ENCODE results near the gene KCNA2. TPM values are rescaled to one million over a fixed set of nuclear protein-coding genes. Genes with fewer than 3 reads are reported as not detected.

KCNA2 gene
- total RNA-seq, 1 donor from 2014 or later, result 0.04 TPM

DNA sequence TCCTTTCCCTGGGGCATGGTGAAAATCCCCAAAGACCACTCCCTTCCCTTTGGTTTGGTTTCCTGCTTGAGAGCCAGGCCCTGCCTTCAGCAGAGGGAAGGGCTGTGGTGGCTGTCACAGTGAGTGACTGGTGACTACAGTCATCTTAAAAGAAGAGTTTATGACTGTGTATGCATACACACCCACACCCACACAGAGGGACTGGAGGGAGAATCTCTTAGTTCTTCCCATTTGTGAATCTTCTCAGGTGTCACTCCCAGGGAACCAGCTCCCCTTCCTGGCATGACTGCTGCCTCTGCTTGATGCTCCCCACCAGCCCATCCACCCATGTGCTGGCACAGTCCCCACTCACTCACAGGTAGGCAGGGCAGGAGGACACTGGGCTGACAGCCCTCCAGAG is 3.9 kb upstream of the KCNA2 start:
- Histone ChIP-seq H3K4me2 (no peak overlapping the region), H3K27ac (no peak overlapping the region), H3K4me1 (peaks cover 11% of the 10 kb centered on the region), H3K4me3 (no peak overlapping the region), H3K9ac (no peak overlapping the region), H2AFZ (replicated peaks) (no peak overlapping the region), H3K79me2 (ENCODE audit: low read depth) (no peaks in the 10 kb centered on the region), H3K9me3 (ENCODE audit: low read depth) (no peaks in the 10 kb centered on the region), H3F3A (ENCODE audit: low read depth) (peaks cover 25% of the 10 kb centered on the region), H4K20me1 (ENCODE audit: low read depth) (peaks cover 30% of the 10 kb centered on the region), H3K36me3 (no peaks in the 10 kb centered on the region), H3K27me3 (peaks cover 100% of the 10 kb centered on the region)
- Mint-ChIP-seq H3K4me3 (peak overlapping the region; percentile 44), H3K27ac (no peak overlapping the region), H3K27me3 (ENCODE audit: insufficient read depth, low read depth) (peaks cover 44% of the 10 kb centered on the region), H3K9me3 (peaks cover 2% of the 10 kb centered on the region), H3K4me1 (peaks cover 16% of the 10 kb centered on the region), H3K36me3 (no peaks in the 10 kb centered on the region)
- TF ChIP-seq, protein P1, sequence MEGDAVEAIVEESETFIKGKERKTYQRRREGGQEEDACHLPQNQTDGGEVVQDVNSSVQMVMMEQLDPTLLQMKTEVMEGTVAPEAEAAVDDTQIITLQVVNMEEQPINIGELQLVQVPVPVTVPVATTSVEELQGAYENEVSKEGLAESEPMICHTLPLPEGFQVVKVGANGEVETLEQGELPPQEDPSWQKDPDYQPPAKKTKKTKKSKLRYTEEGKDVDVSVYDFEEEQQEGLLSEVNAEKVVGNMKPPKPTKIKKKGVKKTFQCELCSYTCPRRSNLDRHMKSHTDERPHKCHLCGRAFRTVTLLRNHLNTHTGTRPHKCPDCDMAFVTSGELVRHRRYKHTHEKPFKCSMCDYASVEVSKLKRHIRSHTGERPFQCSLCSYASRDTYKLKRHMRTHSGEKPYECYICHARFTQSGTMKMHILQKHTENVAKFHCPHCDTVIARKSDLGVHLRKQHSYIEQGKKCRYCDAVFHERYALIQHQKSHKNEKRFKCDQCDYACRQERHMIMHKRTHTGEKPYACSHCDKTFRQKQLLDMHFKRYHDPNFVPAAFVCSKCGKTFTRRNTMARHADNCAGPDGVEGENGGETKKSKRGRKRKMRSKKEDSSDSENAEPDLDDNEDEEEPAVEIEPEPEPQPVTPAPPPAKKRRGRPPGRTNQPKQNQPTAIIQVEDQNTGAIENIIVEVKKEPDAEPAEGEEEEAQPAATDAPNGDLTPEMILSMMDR (IDR thresholded peaks at IDR 0.05), result no peak
- TF ChIP-seq EZH2 (IDR thresholded peaks at IDR 0.05), result no peak
- TF ChIP-seq EZH2phosphoT487 (IDR thresholded peaks at IDR 0.05), result no peak
- DNase-seq (ENCODE audit: low spot score), result no peak

GRCh38 chr1:110608247-110608646 is 2.1 kb upstream of the KCNA2 start:
- Histone ChIP-seq H3K4me2 (no peak overlapping the region), H3K27ac (no peak overlapping the region), H3K27me3 (peaks cover 100% of the 10 kb centered on the region), H3K9ac (no peak overlapping the region), H2AFZ (replicated peaks) (no peak overlapping the region), H3K9me3 (ENCODE audit: low read depth) (no peaks in the 10 kb centered on the region), H3K79me2 (ENCODE audit: low read depth) (no peaks in the 10 kb centered on the region), H3F3A (ENCODE audit: low read depth) (peaks cover 25% of the 10 kb centered on the region), H3K4me1 (peaks cover 11% of the 10 kb centered on the region), H4K20me1 (ENCODE audit: low read depth) (peaks cover 30% of the 10 kb centered on the region), H3K4me3 (no peak overlapping the region), H3K36me3 (no peaks in the 10 kb centered on the region)
- peaks cover 2% of the 10 kb centered on the region for H3K9me3 Mint-ChIP-seq
- no peaks in the 10 kb centered on the region for H3K36me3 Mint-ChIP-seq
- no peak for TF ChIP-seq EZH2phosphoT487 (IDR thresholded peaks at IDR 0.05)
- TF ChIP-seq, protein P1 (IDR thresholded peaks at IDR 0.05), result no peak
- no peak for TF ChIP-seq EZH2 (IDR thresholded peaks at IDR 0.05)
- peaks cover 27% of the 10 kb centered on the region for H3K4me1 Mint-ChIP-seq
- H3K4me3 Mint-ChIP-seq, result peak overlapping the region; percentile 72
- peaks cover 44% of the 10 kb centered on the region for H3K27me3 Mint-ChIP-seq (ENCODE audit: insufficient read depth, low read depth)
- H3K27ac Mint-ChIP-seq, result no peak overlapping the region
- DNase-seq (ENCODE audit: low spot score), result no peak

GRCh38 chr1:110607536-110608230 is 1.5 kb upstream of the KCNA2 start:
- Histone ChIP-seq H3K27me3 (peaks cover 100% of the 10 kb centered on the region), H3K27ac (no peak overlapping the region), H3K4me3 (peak overlapping the region; percentile 65)

More at GRCh38 chr1:110607536-110608230, 1.5 kb upstream of the KCNA2 start:
- H3K36me3 Mint-ChIP-seq, result no peaks in the 10 kb centered on the region
- H3K9me3 Mint-ChIP-seq, result peaks cover 2% of the 10 kb centered on the region
- H3K27me3 Mint-ChIP-seq (ENCODE audit: insufficient read depth, low read depth), result peaks cover 44% of the 10 kb centered on the region
- H4K20me1 ChIP-seq (ENCODE audit: low read depth), result peaks cover 30% of the 10 kb centered on the region
- H3F3A ChIP-seq (ENCODE audit: low read depth), result peaks cover 25% of the 10 kb centered on the region
- TF ChIP-seq, protein P1 (IDR thresholded peaks at IDR 0.05), result no peak
- TF ChIP-seq EZH2phosphoT487 (IDR thresholded peaks at IDR 0.05) (peak; percentile 80), EZH2 (IDR thresholded peaks at IDR 0.05) (peak; percentile 58)
- H3K79me2 ChIP-seq (ENCODE audit: low read depth), result no peaks in the 10 kb centered on the region
- peaks cover 11% of the 10 kb centered on the region for H3K4me1 ChIP-seq
- H3K9me3 ChIP-seq (ENCODE audit: low read depth), result no peaks in the 10 kb centered on the region
- no peak overlapping the region for H3K9ac ChIP-seq
- H3K4me1 Mint-ChIP-seq, result peaks cover 27% of the 10 kb centered on the region
- H3K27ac Mint-ChIP-seq, result no peak overlapping the region
- peak overlapping the region; percentile 75 for H3K4me3 Mint-ChIP-seq
- peak overlapping the region; percentile 94 for H3K4me2 ChIP-seq
- no peaks in the 10 kb centered on the region for H3K36me3 ChIP-seq
- H2AFZ ChIP-seq (replicated peaks), result no peak overlapping the region
- DNase-seq (ENCODE audit: low spot score), result peak; percentile 23

Data from neural progenitor cell (in vitro differentiated cells).